Mucosa of descending colon (tissue), 3 donors: Measurements from ENCODE around the gene EIF4G1. TPM values are rescaled to one million over a fixed set of nuclear protein-coding genes. Genes with fewer than 3 reads are reported as not detected.

Source experiments
- ATAC-seq: fragments of 200-7000 bp; cut with Tn5 transposase; one replicate; pipeline ENCODE4 v1.9.1; 2020; ENCODE audit warnings: mild to moderate bottlenecking, moderate library complexity
- DNase-seq, 3 donors: peaks; one replicate each; pipeline ENCODE4 v3.0.0-alpha.2; 2020
- H3K36me3 ChIP-seq: fragments of 200-600 bp; one replicate; pipeline ENCODE4 v1.8.0; 2021; ENCODE audit warnings: low read depth, mild to moderate bottlenecking
- H3K4me1 ChIP-seq: fragments of 200-600 bp; one replicate; pipeline ENCODE4 v1.8.0; 2021; ENCODE audit warnings: low read depth, mild to moderate bottlenecking
- H3K4me3 ChIP-seq: fragments of 200-600 bp; one replicate; pipeline ENCODE4 v1.8.0; 2021; ENCODE audit warnings: mild to moderate bottlenecking
- H3K9me3 ChIP-seq: fragments of 200-600 bp; one replicate; pipeline ENCODE4 v1.8.0; 2021; ENCODE audit warnings: mild to moderate bottlenecking
- intact Hi-C, 2 donors: fragments of 100-400 bp; cut with DNase I in 1 of 2; cut with micrococcal nuclease in 1 of 2; formaldehyde crosslinking; loops; one replicate each; pipeline versions ENCODE4 v1.11.0 to v1.11.1; 2022; cut with DNase I, micrococcal nuclease
- total RNA-seq, 3 donors: library from RNA; stranded (reverse); fragmentation: NEBNext Ultra II Directional in 2 of 3; extraction: Animal tissue kit (Norgen Biotek cat#: 25700) in 2 of 3; gene quantifications; one replicate each; pipeline versions ENCODE4 v1.2.1 to v1.2.4, GENCODE V29; 2021 to 2023
- TF ChIP-seq, protein P1 (sequence below): fragments of 200-600 bp; IDR thresholded peaks from one replicate; pipeline ENCODE4 v1.8.0; 2022; ENCODE audit warnings: antibody characterized with exemption, mild to moderate bottlenecking
- donor health status: DM: no; HTN: no; CAD: no; lungs with moderate emphysema.
- donor health status: DM: no; HTN: no; CAD: no.
- donor health status: DM: no; HTN: yes; CAD: no.

Gene EIF4G1
- total RNA-seq, 3 donors from 2014 or later = 256 to 305 (median 267) TPM

DNA sequence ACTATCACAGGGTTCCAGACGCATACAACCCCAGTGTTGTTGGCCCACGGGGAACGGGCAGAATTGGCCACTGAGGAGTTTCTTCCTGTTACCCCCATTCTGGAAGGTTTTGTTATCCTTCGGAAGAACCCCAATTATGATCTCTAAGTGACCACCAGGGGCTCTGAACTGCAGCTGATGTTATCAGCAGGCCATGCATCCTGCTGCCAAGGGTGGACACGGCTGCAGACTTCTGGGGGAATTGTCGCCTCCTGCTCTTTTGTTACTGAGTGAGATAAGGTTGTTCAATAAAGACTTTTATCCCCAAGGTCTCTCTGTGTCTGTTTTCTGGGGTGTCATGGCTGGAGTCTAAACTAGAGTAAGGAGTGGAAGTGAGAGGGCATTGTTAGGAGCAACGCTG lies 5.7 kb upstream of the EIF4G1 start:
- intact Hi-C loops = no loop called here
- H3K9me3 ChIP-seq = no peaks in the 10 kb centered on the region
- H3K36me3 ChIP-seq = peaks cover 15% of the 10 kb centered on the region
- no peak for ATAC-seq
- no peak overlapping the region for H3K4me3 ChIP-seq
- peaks cover 11% of the 10 kb centered on the region for H3K4me1 ChIP-seq
- no peak for DNase-seq
- TF ChIP-seq, protein P1, sequence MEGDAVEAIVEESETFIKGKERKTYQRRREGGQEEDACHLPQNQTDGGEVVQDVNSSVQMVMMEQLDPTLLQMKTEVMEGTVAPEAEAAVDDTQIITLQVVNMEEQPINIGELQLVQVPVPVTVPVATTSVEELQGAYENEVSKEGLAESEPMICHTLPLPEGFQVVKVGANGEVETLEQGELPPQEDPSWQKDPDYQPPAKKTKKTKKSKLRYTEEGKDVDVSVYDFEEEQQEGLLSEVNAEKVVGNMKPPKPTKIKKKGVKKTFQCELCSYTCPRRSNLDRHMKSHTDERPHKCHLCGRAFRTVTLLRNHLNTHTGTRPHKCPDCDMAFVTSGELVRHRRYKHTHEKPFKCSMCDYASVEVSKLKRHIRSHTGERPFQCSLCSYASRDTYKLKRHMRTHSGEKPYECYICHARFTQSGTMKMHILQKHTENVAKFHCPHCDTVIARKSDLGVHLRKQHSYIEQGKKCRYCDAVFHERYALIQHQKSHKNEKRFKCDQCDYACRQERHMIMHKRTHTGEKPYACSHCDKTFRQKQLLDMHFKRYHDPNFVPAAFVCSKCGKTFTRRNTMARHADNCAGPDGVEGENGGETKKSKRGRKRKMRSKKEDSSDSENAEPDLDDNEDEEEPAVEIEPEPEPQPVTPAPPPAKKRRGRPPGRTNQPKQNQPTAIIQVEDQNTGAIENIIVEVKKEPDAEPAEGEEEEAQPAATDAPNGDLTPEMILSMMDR = no peak

DNA sequence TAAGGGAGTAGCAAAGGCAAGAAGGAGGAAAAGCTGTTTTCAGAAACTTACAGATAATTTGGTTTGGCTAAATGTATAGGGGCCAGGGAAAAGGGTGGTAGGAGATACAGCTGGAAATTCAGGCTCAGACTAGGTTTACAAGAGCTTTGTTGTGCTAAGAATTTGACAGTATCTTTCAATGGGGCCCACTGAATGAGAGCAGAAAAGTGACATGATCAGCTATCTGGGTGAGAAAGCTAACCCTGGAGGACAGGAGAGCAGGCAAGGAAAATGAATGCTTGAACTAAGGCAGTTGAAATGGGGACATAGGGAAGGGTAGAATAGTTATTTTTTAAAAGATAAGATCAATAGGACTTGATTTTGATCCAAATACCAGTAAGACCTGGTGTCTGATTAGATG lies 2.8 kb upstream of the EIF4G1 start:
- ATAC-seq (no peak), DNase-seq (no peak)
- Histone ChIP-seq H3K4me1 (peaks cover 13% of the 10 kb centered on the region), H3K36me3 (peaks cover 8% of the 10 kb centered on the region), H3K4me3 (no peak overlapping the region), H3K9me3 (no peaks in the 10 kb centered on the region)
- intact Hi-C loops = no loop called here
- TF ChIP-seq, protein P1 = no peak

DNA sequence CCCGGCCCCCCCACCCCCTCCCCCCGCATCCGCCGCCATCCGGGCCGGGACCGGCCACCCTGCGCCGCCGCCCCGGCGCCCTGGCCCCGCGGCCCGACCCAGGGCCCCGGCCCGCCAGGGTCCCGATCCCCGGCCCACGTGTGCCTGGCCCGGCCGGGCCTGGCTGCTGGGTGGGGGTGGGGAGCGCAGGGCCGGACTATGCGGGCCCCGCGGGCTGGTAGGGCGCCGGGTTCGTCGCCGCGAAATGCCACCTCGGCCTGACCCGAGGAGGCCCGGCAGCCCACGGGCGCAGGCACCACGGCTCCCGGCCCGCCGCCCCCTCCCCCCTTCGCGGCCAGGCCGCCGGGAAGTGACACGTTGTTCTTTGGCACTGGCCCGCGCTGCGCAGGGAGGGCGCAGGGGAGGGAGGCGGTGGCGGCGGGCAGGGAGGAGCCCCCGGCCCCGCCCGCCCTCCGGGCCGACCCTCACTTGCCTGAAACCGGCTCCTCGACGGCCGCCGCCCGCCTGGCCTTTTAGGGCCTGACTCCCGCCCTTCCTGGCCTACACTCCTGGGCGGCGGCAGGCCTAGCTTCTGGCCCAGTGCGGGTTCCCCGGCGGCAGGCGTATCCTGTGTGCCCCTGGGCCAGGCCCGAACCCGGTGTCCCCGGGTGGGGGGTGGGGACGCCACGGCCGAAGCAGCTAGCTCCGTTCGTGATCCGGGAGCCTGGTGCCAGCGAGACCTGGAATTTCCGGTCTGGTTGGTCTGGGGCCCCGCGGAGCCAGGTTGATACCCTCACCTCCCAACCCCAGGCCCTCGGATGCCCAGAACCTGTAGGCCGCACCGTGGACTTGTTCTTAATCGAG lies 515 bp downstream of the EIF4G1 start:
- ATAC-seq (peak; percentile 75), DNase-seq (peak; percentile 81 to 90 (median 90))
- intact Hi-C loops = no loop called here
- TF ChIP-seq, protein P1 = no peak
- Histone ChIP-seq H3K9me3 (no peaks in the 10 kb centered on the region), H3K36me3 (peaks cover 4% of the 10 kb centered on the region), H3K4me1 (peaks cover 41% of the 10 kb centered on the region), H3K4me3 (peak overlapping the region; percentile 84)

DNA sequence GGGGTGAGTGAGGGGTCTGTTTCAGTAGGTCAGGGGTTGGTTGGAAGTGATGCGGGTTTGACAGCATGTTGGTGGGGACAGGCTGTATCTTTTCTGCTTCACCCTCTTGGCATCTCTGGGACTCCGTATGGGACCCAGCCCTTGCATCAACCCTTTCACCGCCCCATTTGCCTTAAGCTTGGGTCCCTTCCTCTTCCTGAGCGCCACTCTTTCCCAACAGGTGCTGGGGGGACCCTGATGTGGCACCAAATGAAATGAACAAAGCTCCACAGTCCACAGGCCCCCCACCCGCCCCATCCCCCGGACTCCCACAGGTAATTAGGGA lies 1.1 kb downstream of the EIF4G1 start:
- intact Hi-C loops = no loop called here
- TF ChIP-seq, protein P1 = no peak
- H3K4me1 ChIP-seq = peaks cover 46% of the 10 kb centered on the region

DNA sequence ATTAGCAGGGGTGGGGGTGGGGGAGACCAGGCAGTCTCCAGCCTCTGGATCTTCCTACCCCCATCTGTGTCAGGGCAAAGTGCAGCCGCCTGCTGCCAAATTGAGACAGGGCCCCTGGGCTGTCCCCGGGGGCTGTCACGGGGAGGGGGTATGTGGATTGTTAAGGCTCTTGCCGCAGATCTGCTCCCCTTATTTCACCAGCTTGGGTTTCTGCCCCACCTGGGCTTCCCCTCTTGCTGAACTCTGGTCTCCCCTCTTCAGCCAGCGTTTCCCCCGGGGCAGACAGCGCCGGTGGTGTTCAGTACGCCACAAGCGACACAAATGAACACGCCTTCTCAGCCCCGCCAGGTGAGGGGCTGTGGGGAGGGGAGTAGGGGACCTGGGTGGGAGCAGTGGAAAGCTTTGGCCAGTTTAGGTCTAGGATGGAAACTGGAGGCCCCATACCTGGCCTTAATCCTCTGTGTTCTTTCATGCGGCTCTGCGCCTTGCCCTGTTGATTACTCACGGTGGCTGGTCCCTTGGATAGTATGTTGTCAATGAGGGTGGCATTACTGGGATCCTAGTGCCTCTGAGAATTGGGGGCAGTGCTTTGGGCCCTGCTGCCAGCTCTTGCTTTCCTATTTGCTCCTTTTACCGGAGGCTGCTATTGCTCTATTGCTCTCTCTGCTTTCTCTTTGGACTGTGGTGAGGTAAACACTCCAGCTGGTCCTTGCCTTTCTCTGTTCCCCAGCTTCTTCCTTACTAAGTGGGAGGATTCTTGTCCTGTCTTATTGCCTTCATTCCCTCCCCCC lies 1.7 kb downstream of the EIF4G1 start:
- DNase-seq (peak in 2 of 3 donors; percentile 32 to 55), ATAC-seq (no peak)
- H3K4me1 ChIP-seq = peaks cover 46% of the 10 kb centered on the region
- peaks cover 6% of the 10 kb centered on the region for H3K36me3 ChIP-seq
- TF ChIP-seq, protein P1 = no peak
- H3K4me3 ChIP-seq = peak overlapping the region; percentile 84
- H3K9me3 ChIP-seq = no peaks in the 10 kb centered on the region
- intact Hi-C loops = no loop called here

More for the DNA sequence above, 1.1 kb downstream of the EIF4G1 start:
- no peaks in the 10 kb centered on the region for H3K9me3 ChIP-seq
- peak; percentile 5 for ATAC-seq
- H3K4me3 ChIP-seq = peak overlapping the region; percentile 84
- peaks cover 4% of the 10 kb centered on the region for H3K36me3 ChIP-seq
- DNase-seq = no peak
